Prostate gland (tissue), 2 donors: ENCODE data around the gene TAF4.

Experiments used
- CTCF ChIP-seq, 4 experiments: fragments of 200-600 bp in 2 of 4; fragments of 450-650 bp in 2 of 4; sonication (generic) in 2 of 4; IDR thresholded peaks; 1 replicate in 3 of 4; 2 replicates in 1 of 4; pipeline ENCODE4 v1.5.1; 2016 to 2019; ENCODE audit warnings: antibody characterized with exemption in 4 of 4, mild to moderate bottlenecking in 2 of 4, moderate library complexity in 2 of 4
- POLR2A ChIP-seq: fragments of 450-650 bp; IDR thresholded peaks from one replicate; pipeline ENCODE4 v1.6.1; 2016; ENCODE audit warnings: antibody characterized with exemption, mild to moderate bottlenecking

DNA sequence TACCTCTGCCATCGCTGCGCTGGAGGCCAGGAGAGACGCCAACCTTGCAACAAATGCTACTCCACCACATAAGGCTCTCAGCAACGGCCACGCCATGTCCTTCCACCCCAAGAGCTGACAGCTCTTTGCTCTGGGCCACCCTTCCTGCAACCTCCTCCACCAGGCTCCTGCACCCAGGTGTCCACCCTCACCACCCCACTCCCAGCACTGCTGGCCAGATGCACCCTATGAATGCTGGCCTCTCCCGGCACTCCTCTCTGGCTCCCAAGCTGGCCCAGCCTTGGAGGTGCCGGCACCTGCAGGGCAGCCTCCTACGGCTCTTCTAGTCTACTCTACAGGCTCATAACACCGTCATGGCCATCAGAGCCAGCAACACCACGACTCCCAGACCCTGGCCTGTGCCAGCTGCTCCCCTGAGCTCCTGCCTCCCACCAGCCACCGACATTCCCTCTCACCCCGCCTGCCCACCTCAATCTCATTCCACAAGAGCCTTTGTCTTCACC lies 11.2 kb downstream of the TAF4 start:
- no peak for TF ChIP-seq CTCF (IDR thresholded peaks at IDR 0.05)
- TF ChIP-seq POLR2A = no peak
